ENCODE results near the gene NPTXR.

NPTXR gene

GRCh38 chr22:38788021-38788816, 55.6 kb downstream of the NPTXR start:
- no peak overlapping the region for H3K4me3 ChIP-seq (ENCODE audit: low read depth, low read length, poor library complexity, severe bottlenecking)
- no peaks in the 10 kb centered on the region for H3K36me3 ChIP-seq (ENCODE audit: insufficient read depth, low read length)
- no peaks in the 10 kb centered on the region for H4K20me1 ChIP-seq (ENCODE audit: insufficient read depth, low read length)
- TF ChIP-seq EZH2 (IDR thresholded peaks at IDR 0.05; ENCODE audit: borderline replicate concordance, low read length): no peak
- TF ChIP-seq, protein P1, sequence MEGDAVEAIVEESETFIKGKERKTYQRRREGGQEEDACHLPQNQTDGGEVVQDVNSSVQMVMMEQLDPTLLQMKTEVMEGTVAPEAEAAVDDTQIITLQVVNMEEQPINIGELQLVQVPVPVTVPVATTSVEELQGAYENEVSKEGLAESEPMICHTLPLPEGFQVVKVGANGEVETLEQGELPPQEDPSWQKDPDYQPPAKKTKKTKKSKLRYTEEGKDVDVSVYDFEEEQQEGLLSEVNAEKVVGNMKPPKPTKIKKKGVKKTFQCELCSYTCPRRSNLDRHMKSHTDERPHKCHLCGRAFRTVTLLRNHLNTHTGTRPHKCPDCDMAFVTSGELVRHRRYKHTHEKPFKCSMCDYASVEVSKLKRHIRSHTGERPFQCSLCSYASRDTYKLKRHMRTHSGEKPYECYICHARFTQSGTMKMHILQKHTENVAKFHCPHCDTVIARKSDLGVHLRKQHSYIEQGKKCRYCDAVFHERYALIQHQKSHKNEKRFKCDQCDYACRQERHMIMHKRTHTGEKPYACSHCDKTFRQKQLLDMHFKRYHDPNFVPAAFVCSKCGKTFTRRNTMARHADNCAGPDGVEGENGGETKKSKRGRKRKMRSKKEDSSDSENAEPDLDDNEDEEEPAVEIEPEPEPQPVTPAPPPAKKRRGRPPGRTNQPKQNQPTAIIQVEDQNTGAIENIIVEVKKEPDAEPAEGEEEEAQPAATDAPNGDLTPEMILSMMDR (IDR thresholded peaks at IDR 0.05; ENCODE audit: low read length): no peak
- H3K4me2 ChIP-seq (ENCODE audit: low read length): no peak overlapping the region
- no peaks in the 10 kb centered on the region for H3K9me2 ChIP-seq (ENCODE audit: low read depth, low read length)
- no peaks in the 10 kb centered on the region for H3F3A ChIP-seq (ENCODE audit: insufficient read depth, low read length)
- no peak overlapping the region for H2AFZ ChIP-seq (ENCODE audit: low read length)
- no peaks in the 10 kb centered on the region for H3K79me2 ChIP-seq (ENCODE audit: insufficient read depth, low read length)
- no peaks in the 10 kb centered on the region for H3K27me3 ChIP-seq (ENCODE audit: insufficient read depth, low read length)
- no peak overlapping the region for H3K9ac ChIP-seq (ENCODE audit: low read length)
- no peaks in the 10 kb centered on the region for H3K9me3 ChIP-seq (ENCODE audit: low read length)
- no peak overlapping the region for H3K27ac ChIP-seq (ENCODE audit: low read depth, low read length, poor library complexity, severe bottlenecking)
- H3K4me1 ChIP-seq (ENCODE audit: insufficient read depth, low read length, severe bottlenecking): peaks cover 2% of the 10 kb centered on the region

DNA sequence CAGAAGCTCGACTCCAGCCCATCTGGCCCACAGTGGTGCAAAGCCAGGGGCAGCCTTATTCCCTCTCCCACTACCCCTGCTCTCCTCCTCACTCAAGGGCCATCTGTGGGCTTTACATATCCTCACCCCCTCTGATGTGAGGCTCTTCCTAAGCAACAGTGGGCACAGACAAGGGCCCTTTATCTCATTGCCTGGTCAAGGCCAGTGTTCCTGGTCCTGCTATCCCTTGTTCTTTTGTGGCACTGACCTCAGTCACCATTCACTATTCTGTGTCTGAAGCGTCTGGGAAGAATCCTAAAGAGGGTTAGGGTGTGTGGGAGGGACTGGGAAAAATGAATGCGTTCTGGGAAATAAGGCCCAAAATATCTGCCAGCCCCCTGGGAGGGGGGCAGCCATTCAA, 57.2 kb downstream of the NPTXR start:
- no peak overlapping the region for H3K9ac ChIP-seq (ENCODE audit: low read length)
- H3K4me3 ChIP-seq (ENCODE audit: low read depth, low read length, poor library complexity, severe bottlenecking): no peak overlapping the region
- no peaks in the 10 kb centered on the region for H3F3A ChIP-seq (ENCODE audit: insufficient read depth, low read length)
- H3K9me2 ChIP-seq (ENCODE audit: low read depth, low read length): no peaks in the 10 kb centered on the region
- no peaks in the 10 kb centered on the region for H3K9me3 ChIP-seq (ENCODE audit: low read length)
- H3K27ac ChIP-seq (ENCODE audit: low read depth, low read length, poor library complexity, severe bottlenecking): no peak overlapping the region
- H4K20me1 ChIP-seq (ENCODE audit: insufficient read depth, low read length): no peaks in the 10 kb centered on the region
- H2AFZ ChIP-seq (ENCODE audit: low read length): no peak overlapping the region
- H3K4me2 ChIP-seq (ENCODE audit: low read length): no peak overlapping the region
- TF ChIP-seq, protein P1 (IDR thresholded peaks at IDR 0.05; ENCODE audit: low read length): no peak
- TF ChIP-seq EZH2 (IDR thresholded peaks at IDR 0.05; ENCODE audit: borderline replicate concordance, low read length): no peak
- H3K4me1 ChIP-seq (ENCODE audit: insufficient read depth, low read length, severe bottlenecking): no peaks in the 10 kb centered on the region
- no peaks in the 10 kb centered on the region for H3K36me3 ChIP-seq (ENCODE audit: insufficient read depth, low read length)
- H3K79me2 ChIP-seq (ENCODE audit: insufficient read depth, low read length): no peaks in the 10 kb centered on the region
- no peaks in the 10 kb centered on the region for H3K27me3 ChIP-seq (ENCODE audit: insufficient read depth, low read length)

DNA sequence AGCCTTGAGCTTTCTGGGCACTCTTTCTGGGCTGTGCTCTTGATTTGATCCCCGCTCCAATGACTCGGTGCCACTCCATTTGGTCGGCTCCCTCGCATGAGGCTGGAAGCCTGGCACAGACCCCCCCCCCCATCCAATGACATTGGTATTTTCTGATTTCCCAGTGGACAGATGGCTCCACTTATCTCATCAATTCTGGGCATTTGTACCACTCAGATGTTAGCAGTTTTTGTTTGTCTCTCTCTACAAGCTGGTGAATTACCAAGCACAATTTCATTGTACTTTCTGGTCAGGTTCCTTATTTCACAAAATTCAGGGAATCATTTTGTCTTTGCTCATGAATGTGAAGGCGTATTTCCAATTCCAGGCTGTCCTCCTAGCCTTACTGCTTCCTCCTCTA, 59.0 kb downstream of the NPTXR start:
- Histone ChIP-seq H4K20me1 (ENCODE audit: insufficient read depth, low read length) (no peaks in the 10 kb centered on the region), H3K4me3 (ENCODE audit: low read depth, low read length, poor library complexity, severe bottlenecking) (no peak overlapping the region), H3K4me2 (ENCODE audit: low read length) (no peak overlapping the region), H3K9ac (ENCODE audit: low read length) (no peak overlapping the region), H3F3A (ENCODE audit: insufficient read depth, low read length) (no peaks in the 10 kb centered on the region), H2AFZ (ENCODE audit: low read length) (no peak overlapping the region), H3K9me2 (ENCODE audit: low read depth, low read length) (no peaks in the 10 kb centered on the region), H3K27ac (ENCODE audit: low read depth, low read length, poor library complexity, severe bottlenecking) (no peak overlapping the region), H3K79me2 (ENCODE audit: insufficient read depth, low read length) (no peaks in the 10 kb centered on the region), H3K27me3 (ENCODE audit: insufficient read depth, low read length) (no peaks in the 10 kb centered on the region), H3K36me3 (ENCODE audit: insufficient read depth, low read length) (no peaks in the 10 kb centered on the region), H3K9me3 (ENCODE audit: low read length) (no peaks in the 10 kb centered on the region), H3K4me1 (ENCODE audit: insufficient read depth, low read length, severe bottlenecking) (no peaks in the 10 kb centered on the region)
- TF ChIP-seq, protein P1 (IDR thresholded peaks at IDR 0.05; ENCODE audit: low read length): no peak
- TF ChIP-seq EZH2 (IDR thresholded peaks at IDR 0.05; ENCODE audit: borderline replicate concordance, low read length): no peak
